ENCODE data around the gene CHFR.
"Not testable (repeated sequence)": the region's sequence is repeated elsewhere in the genome, so short reads cannot be mapped to it uniquely, and the experiment has no call there.

The CHFR gene, protein sequence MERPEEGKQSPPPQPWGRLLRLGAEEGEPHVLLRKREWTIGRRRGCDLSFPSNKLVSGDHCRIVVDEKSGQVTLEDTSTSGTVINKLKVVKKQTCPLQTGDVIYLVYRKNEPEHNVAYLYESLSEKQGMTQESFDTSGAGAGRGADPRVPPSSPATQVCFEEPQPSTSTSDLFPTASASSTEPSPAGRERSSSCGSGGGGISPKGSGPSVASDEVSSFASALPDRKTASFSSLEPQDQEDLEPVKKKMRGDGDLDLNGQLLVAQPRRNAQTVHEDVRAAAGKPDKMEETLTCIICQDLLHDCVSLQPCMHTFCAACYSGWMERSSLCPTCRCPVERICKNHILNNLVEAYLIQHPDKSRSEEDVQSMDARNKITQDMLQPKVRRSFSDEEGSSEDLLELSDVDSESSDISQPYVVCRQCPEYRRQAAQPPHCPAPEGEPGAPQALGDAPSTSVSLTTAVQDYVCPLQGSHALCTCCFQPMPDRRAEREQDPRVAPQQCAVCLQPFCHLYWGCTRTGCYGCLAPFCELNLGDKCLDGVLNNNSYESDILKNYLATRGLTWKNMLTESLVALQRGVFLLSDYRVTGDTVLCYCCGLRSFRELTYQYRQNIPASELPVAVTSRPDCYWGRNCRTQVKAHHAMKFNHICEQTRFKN

DNA sequence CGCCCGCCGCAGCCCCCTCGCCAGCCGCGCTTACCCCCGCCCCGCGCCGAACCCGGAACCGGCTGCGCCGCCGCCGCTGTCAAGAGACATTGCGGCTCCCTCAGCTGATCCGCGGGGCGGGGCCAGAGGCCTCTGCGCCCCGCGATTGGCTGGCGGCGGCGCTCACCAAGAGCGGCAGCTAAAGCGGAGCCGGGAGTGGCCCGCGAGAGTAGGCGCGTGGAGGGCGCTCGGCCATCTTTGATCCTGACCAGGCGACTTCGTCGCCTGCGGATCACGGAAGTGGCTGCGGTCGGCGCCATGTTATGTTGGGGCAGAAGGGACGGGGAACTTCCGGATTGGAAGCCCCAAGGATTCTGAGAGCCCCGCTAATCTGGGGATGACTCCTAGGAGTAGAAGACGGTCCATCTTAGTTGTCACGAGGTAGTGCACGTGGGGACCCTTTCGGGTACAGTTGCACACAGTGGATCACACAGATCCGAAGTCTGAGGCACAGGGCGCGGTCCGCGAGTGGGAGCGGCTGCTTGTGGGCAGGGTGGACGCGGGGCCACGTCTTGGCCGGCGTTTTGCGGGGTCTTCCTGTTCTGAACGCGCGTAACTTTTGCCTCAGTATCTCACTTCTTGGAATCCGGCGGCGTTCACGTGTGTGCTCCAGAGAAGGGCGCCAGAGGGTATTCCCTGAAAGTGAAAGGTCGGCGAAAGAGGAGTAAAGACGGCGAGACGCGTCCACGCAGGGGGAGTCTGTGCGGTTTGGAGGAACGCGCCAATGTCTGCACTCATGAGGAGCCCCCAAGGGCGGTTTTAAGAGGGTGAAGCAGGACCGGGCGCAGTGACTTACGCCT, at the start of gene CHFR:
CHFR (minus strand) TSS at position 93 of the 839 bp plus-strand sequence. CDS start 277 bp downstream, outside the sequence.
- peak; percentile 99 for DNase-seq (ENCODE audit: low read depth)

DNA sequence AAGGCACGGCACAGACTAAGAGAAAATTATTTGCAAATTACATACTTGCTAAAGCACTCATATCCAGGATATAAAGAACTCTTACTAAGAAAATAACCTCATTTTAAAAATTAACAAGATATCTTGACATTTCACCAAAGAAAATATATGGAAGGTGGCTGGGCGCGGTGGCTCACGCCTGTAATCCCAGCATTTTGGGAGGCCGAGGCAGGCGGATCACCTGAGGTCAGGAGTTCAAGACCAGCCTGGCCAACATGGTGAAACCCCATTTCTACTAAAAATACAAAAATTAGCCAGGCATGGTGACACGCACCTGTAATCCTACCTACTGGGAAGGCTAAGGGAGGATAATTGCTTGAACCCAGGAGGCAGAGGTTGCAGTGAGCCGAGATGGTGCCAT, 49.5 kb upstream of the CHFR start:
- DNase-seq (ENCODE audit: low read depth): not testable (repeated sequence)

DNA sequence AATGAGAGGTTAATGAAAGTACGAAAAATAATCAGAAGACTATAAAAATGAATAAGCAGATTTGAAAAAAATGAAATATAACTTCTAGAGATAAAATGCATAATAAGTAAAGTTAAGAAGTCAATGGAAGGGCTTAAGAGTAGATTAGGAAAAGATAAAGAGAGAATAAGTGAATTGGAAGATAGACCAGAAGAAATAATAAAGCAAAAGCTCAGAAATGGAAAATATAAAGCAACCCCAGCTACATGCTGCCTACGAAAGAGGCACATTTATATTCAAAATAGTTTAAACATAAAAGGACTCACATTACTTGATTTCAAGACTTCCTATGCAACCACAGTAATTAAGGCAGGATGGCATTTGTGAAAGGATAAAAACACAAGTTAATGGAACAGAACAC, 48.8 kb upstream of the CHFR start:
- DNase-seq (ENCODE audit: low read depth): no peak

DNA sequence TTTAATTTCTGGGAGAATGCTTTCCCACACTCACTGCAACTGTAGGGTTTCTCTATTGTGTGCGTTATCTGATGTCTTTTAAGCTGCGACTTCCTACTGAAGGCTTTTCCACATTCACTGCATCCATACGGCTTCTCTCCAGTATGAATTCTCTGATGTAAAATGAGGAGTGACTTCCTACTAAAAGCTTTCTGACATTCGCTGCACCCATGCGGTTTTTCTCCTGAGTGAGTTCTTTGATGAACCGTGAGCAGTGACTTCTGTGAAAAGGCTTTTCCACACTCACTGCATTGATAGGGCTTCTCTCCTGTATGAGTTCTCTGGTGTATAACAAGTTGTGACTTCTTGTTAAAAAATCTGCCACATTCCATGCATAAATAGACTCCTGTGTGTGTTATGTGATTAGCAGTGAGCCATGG, 39.0 kb upstream of the CHFR start:
- DNase-seq (ENCODE audit: low read depth): no peak

DNA sequence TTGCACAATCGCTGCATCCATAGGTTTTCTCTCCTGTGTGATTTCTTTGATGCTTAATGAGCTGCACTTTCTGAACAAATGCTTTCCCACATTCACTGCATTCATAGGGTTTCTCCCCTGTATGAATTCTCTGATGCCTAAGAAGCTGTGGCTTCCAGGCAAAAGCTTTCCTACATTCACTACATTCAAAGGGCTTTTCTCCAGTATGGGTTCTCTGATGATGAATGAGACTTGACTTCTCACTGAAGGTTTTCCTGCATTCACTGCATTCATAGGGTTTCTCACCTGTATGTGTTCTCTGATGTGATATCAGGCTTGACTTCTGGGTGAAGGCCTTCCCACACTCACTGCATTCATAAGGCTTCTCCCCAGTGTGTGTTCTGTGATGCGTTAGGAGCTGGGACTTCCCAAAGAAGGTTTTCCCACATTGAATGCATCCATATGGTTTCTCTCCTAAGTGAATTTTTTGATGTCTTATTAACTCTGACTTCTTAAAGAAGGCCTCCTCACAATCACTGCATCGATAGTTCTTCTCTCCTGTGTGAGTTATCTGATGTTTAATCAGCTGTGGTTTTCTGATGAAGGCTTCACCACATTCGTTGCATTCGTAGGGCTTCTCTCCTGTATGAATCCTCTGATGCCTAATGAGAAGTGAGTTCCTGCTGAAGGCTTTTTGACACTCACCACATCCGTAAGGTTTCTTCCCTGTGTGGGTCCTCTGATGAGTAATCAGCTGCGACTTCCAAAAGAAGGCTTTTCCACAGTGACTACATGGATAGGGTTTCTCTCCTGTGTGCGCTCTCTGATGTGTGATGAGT, 38.4 kb upstream of the CHFR start:
- no peak for DNase-seq (ENCODE audit: low read depth)

DNA sequence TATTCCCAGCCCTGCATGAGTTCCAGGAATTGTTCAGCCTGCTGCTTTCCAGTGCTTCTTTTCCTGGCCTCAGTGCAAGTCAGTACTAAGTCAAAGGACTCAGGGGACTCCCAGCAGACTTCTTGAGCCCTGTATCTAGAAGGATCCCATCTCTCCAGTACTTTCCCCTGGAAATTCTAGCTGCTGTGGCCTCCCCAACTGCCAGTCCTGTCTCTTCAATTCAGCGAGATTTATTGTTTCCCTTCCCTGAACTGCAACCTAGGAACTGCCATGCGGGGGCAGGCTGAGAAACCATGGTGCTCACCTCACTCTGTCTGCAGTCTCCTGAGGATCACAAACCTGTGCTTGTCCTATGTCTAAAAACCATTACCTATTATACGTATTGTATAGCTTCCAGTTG, 37.0 kb upstream of the CHFR start:
- no peak for DNase-seq (ENCODE audit: low read depth)

DNA sequence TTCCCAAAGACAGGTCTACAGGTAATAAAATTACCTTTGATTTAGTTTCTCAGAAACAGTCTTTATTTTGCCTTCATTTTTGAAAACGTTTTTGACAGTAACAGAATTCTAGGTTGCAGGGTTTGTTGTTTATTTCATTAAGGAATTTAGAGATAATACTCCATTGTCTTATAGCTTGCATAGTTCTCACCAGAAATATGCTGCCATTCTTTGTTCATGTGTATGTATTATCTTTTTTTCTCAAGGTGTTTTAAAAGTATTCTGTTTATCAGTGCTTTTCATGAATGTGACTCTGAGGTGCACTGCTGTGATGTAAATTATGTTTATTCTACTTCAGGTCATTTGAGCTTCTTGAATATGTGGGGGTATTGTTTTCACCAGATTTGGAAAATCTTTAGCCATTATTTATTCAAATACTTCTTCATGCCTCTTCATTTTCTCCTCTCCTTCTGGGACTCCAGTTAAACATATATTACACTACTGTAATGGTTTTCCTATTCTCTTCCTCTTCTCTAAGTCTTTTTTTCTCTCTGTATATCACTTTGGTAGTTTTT, 36.0 kb upstream of the CHFR start:
- DNase-seq (ENCODE audit: low read depth): no peak

DNA sequence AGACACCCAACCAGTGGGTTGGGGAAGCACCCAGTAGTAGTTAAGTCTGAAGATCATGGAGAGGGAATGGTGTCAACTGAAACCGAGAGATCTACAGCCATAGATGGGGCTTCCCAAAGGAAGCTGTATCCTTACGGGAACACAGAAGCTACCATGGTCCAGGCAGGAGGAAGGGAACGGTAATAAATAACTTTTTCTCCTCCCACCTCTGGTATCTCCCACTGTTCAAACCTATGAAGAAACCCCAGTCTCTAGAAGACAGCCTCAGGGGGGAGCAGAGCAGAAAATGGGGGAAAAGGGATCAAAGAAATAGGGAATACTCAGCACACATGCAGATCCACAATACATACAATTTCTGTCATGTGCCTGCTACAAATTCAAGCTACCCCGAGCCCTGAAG, 35.3 kb upstream of the CHFR start:
- no peak for DNase-seq (ENCODE audit: low read depth)

DNA sequence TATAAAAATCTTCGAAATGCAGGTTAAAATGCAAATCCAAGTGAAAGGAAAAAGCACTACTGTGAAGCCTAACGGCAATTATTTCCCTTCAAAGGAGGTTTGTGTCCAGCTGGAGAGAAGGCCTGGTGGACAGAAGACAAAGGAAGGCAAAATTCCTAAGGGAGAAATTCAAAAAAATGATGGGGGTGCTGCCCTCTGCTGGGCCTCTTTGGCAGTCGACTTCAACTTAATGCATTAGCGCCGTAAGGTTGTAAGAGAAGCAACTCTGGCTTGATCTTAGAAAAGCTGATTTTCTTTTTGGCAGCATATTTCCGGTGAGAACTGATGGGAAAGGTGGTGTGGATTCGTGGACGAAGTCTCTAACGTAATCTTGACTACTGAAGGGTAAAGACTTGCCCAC, 34.3 kb upstream of the CHFR start:
- DNase-seq (ENCODE audit: low read depth): no peak

DNA sequence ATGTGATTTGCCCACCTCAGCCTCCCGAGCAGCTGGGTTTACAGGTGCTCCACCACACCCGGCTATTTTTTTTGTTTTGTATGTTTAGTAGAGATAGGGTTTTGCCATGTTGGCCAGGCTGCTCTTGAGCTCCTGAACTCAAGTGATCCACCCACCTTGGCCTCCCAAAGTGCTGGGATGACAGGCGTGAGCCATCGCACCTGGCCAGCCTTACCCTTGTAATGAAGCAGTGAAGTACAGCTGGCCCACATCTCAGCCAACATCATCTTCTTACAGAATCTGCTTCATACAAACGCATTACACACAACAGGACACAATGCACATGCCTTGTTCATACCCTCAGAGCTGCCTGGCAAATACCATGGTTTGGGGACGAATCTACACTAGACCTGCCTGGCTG, 31.3 kb upstream of the CHFR start:
- no peak for DNase-seq (ENCODE audit: low read depth)

DNA sequence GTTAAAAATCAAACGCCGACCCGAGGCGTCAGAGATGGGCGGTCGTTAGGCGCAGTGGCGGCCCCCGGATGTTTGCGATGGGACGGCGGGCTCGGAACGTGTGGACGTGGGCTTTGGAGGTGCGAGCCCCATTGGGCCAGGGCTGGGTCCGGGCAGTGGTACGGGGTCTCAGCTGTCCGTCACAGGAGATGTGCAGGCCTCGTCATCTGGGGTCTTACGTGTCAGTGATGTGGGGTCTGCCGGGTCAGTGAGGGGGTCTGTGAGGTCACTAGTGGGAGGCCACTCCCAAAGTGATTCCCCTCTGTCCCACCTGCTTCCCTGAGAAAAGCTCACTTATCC, 21.6 kb upstream of the CHFR start:
- DNase-seq (ENCODE audit: low read depth): no peak

DNA sequence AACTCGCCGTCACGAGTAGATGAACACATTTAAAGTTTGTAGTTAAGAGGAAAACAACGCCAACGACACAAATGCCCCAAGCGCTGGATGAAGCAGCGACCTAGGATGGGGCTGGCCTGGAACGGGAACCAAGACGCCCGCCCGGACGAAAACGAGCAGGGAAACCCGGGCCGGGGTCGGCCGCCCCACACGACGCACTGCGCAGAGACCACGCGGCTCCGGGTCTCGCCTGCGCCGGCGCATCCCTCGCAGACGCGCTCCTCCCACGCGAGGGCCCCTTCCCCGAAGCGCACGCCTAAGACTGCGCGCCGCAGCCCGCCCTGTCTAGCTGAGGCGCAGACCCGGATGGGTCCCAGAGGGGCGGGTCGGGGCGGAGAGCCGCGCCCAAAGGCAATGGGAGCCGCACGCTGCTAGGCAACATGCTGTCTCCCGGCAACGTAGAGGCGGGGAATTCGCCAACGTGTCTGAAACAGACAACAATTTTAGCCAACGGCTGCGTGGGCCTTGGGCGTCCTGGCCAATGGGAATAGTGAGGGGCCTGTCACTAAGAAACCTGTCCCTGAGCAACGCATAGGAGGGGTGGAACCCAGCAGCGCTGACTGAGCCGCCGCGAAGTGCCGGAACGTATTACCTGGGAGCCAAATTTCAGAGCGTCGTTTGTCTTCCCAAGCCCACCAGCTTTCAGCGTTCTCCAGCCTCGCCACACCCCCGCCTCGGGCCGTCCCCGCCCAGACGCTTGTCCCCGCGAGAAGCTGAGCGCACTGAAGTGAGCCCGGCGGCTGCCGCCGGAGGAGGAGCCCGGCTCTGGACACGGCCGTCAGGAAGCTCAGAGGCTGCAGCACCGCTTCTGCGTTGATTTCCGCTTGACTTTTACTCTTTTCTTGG, 21.0 kb upstream of the CHFR start:
- peak; percentile 99 for DNase-seq (ENCODE audit: low read depth)

DNA sequence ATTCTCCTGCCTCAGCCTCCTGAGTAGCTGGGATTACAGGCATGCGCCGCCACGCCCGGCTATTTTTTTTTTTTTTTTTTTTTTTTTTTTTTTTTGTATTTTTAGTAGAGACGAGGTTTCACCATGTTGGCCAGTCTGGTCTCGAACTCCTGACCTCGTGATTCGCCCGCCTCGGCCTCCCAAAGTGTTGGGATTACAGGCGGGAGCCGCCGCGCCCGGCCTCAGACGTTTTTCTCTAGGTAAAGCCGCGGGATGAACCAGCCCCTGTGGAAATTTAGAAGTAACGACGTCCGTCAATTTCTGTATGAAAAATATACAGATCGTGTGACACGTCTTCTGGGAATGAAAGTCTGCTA, 20.4 kb upstream of the CHFR start:
- not testable (repeated sequence) for DNase-seq (ENCODE audit: low read depth)

DNA sequence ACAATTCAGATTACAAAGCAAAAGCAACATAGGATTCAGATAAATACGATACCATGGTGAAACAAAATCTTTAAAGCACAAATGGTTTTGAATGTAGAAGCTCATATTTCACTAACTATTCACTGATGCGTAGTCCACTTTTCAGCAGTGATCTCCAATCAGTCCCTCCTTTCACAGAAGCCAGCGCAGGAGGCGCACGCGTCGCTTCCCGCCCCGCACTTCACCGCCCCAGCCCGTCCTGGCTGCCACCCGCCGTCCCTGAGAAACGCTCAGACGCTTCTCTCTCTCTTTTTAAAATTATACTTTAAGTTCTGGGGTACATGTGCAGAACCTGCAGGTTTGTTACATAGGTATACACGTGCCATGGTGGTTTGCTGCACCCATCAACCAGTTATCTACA, 19.8 kb upstream of the CHFR start:
- peak; percentile 31 for DNase-seq (ENCODE audit: low read depth)

DNA sequence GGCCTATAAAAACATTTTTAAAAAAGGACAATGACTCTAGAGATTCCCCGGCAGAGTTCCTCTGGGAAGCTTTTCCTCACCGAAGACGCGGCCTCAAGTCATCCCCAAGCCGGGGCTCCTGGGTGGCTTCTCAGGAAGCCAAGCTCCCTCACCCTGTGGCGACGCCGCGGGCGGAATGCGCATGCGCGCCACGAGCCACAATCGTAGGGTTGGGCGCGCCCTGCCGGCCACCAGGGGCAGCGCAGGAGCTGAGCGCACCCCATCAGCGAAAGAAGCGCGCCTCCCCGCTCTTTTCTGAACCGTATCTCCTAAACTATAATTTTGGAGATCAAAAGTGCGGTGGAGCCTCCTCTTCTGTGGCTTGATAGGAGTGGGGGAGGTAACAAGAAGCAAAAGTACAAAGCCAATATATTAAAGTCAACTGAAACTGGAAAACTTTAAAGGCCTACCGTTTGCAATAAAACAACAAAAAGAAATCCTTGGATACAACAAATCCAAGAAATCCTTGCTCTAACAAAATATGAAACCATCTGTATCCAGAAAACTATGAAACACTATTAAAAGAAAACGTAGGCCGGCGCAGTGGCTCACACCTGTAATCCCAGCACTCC, 17.4 kb upstream of the CHFR start:
- DNase-seq (ENCODE audit: low read depth): peak; percentile 61

DNA sequence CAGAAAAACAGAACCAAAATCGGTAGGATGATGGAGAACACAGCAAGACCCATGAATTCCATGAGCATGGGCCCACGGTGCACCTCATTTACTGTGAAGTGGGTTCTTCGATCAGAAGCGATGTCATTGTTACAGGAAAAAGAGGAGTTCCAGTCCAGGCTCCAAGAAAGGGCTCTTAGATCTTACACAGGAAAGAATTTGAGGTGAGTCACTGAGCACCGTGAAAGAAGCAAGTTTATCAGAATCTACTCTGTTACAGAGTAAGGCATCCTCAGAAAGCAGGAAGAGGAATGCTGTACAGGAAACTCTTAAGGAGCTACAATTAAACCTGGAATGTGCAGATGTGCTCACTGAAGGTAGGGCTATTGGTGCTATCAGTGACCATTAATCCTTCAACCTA, 11.6 kb upstream of the CHFR start:
- DNase-seq (ENCODE audit: low read depth): peak; percentile 57

DNA sequence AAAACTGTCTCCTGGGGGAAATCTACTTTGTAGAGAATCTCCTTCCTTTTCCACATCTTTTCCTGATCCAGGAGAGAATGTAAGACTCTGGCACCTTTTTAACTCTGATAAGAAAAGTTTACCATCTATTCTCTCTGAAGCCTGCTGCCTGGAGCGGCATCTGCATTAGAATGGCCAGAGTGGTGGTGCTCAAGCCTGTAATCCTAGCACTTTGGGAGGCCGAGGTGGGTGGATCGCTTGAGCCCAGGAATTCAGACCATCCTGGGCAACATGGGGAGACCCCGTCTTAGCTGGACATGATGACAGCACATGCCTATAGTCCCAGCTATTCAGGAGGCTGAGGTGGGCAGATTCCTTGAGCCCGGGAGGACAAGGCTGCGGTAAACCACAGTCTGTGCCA, 1.4 kb upstream of the CHFR start:
- no peak for DNase-seq (ENCODE audit: low read depth)

DNA sequence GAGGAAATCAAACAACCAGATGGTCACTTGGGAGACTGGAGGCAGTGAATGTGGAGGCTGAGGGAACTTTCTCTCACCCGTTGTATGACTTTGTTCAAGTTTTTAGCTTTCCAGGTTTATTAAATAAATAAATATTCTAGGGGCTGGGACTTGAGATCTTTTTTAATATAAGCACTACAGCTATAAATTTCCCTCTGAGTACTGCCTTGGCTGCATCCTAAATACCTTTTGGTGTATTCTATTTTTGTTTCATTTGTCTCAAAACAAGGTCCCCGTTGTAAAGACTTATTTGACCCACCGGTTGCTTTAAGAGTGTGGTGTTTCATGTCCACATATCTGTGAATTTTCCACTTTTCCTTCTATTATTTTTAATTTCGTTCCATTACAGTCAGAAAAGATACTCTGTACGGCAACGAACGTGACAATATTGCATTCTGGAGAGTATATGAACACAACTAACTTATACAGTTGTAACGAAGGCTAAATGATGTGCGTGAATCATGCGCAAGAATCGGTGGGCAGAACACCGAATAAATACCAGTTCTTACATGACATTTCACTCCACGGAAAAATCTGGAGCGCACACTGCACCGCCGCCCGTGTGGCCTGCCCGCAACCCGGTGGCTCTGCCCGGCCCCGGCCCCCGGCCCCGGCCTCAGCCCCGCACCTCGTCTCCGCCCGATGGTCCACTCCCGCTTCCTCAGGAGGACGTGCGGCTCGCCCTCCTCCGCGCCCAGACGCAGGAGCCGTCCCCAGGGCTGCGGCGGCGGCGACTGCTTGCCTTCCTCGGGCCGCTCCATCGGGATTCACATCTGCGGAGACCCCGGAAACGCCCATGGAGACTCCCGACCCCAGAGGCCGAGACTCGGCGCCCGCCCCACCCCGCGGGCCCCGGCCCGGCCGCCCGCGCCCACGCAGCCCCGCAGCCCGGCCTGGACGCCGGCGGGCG, 602 bp downstream of the CHFR start:
- DNase-seq (ENCODE audit: low read depth): peak; percentile 12

DNA sequence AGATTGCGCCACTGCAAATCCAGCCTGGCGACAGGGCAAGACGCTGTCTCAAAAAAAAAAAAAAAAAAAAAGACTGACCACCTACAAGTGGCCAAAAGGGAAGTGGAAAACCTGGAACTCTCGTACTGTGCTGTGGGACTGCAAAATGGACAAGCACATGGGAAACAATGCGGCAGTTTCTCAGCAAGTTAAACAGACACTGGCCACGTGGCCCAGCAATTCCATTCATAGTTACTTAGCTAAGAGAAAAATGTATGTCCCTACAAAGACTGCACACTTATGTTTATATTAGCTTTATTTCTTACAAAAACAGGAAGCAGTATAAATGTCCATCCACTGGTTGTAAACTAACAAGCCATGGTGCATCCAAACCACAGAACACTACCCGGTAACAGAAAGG, 5.6 kb downstream of the CHFR start:
- DNase-seq (ENCODE audit: low read depth): peak; percentile 94

Measured in iris pigment epithelial cell (primary cell).